ENCODE measurements around the gene IL1B. TPM values are rescaled to one million over a fixed set of nuclear protein-coding genes. Genes with fewer than 3 reads are reported as not detected.

The IL1B gene
- total and polyA plus RNA-seq, 2 donors (not counting 1 experiment from before 2014, with no cell fraction given) = 0.20 to 13.1 TPM

- peaks cover 47% of the 10 kb centered on the region for H3K4me1 Mint-ChIP-seq
- TF ChIP-seq EZH2 (IDR thresholded peaks at IDR 0.05; ENCODE audit: borderline replicate concordance, insufficient read depth, low read depth, low read length, poor library complexity, severe bottlenecking) = no peak
- TF ChIP-seq, protein P1, sequence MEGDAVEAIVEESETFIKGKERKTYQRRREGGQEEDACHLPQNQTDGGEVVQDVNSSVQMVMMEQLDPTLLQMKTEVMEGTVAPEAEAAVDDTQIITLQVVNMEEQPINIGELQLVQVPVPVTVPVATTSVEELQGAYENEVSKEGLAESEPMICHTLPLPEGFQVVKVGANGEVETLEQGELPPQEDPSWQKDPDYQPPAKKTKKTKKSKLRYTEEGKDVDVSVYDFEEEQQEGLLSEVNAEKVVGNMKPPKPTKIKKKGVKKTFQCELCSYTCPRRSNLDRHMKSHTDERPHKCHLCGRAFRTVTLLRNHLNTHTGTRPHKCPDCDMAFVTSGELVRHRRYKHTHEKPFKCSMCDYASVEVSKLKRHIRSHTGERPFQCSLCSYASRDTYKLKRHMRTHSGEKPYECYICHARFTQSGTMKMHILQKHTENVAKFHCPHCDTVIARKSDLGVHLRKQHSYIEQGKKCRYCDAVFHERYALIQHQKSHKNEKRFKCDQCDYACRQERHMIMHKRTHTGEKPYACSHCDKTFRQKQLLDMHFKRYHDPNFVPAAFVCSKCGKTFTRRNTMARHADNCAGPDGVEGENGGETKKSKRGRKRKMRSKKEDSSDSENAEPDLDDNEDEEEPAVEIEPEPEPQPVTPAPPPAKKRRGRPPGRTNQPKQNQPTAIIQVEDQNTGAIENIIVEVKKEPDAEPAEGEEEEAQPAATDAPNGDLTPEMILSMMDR (IDR thresholded peaks at IDR 0.05) = no peak
- CTCF ChIA-PET = interaction anchor here (1.8 kb wide), 1 partner anchor 86 kb away, joined by 5 read pairs; no protein-coding TSS in a partner anchor
- Histone ChIP-seq H3K27me3 (replicated peaks in 1 of 4; ENCODE audit: control extremely low read depth in 1 of 4, control insufficient read depth in 3 of 4, insufficient read depth in 4 of 4, low read length in 3 of 4) (no peaks in the 10 kb centered on the region), H3K36me3 (replicated peaks in 1 of 2; ENCODE audit: control extremely low read depth in 1 of 2, control insufficient read depth in 1 of 2, extremely low read depth in 1 of 2, insufficient read depth in 2 of 2, low read length in 1 of 2) (no peaks in the 10 kb centered on the region), H3K4me1 (ENCODE audit: control insufficient read depth in 2 of 2, insufficient read depth in 2 of 2, low read length in 2 of 2) (peaks cover 46 to 54% of the 10 kb centered on the region in 2 donors), H3K9ac (ENCODE audit: low read length) (no peak overlapping the region), H2AFZ (ENCODE audit: insufficient read depth, low read depth, low read length, poor library complexity, severe bottlenecking) (peak overlapping the region; percentile 59), H3K79me2 (ENCODE audit: control insufficient read depth, insufficient read depth, low read length) (no peaks in the 10 kb centered on the region), H3K9me3 (ENCODE audit: control extremely low read depth in 1 of 3, control insufficient read depth in 2 of 3, insufficient read depth in 1 of 3, low read length in 2 of 3) (no peaks in the 10 kb centered on the region), H3K27ac (ENCODE audit: low read length in 2 of 2) (no peak overlapping the region), H3K4me3 (ENCODE audit: control extremely low read depth in 1 of 5, extremely low read depth in 1 of 5, insufficient read depth in 1 of 5, low read depth in 2 of 5, low read length in 4 of 5) (peak overlapping the region in 1 of 5 experiments; percentile 76), H4K20me1 (ENCODE audit: control insufficient read depth, insufficient read depth, low read length, poor library complexity, severe bottlenecking) (no peaks in the 10 kb centered on the region), H3K4me2 (replicated peaks; ENCODE audit: low read depth, low read length, poor library complexity, severe bottlenecking) (peak overlapping the region; percentile 23)
- H3K9me3 Mint-ChIP-seq (ENCODE audit: insufficient read depth) = no peaks in the 10 kb centered on the region
- intact Hi-C loops (cut with micrococcal nuclease) = no loop called here
- H3K4me3 Mint-ChIP-seq = no peak overlapping the region
- POLR2A ChIA-PET = no interaction called here
- DNase-seq (no peak), ATAC-seq (ENCODE audit: low read depth) (no peak)
- WGBS (ENCODE audit: insufficient coverage) = 70% methylated on average over 1 of the region's 1 CpG
- no peaks in the 10 kb centered on the region for H3K27me3 Mint-ChIP-seq
- no peak overlapping the region for H3K27ac Mint-ChIP-seq
Measured at GRCh38 chr2:112835536-112836162, 930 bp downstream of the IL1B start.

DNA sequence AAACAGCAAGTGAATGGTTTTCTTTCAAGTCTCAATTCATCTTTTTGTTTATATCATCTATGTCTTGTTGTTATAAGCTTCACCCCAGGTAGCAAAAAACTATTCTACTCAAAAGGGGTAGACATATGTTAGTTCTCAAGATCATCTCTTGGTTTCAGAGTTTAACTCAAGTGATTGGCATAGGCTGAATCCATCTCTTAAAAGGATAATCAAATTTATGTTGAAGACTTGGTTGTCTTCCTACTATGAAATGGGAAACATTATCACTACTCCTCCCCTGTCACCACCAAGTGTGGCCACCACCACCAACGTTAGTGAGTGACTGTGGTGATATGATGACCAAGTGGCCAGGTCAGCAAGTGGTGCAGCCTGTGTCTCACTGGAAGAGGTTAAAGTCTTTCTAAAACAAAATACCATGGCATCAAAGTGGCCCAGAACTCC, 1.5 kb downstream of the IL1B start:
- WGBS (ENCODE audit: insufficient coverage) = no CpG with 5 or more reads among the region's 1 CpG
- POLR2A ChIA-PET = no interaction called here

More for the DNA sequence above, 1.5 kb downstream of the IL1B start:
- no peaks in the 10 kb centered on the region for H3K27me3 ChIP-seq (replicated peaks in 1 of 4; ENCODE audit: control extremely low read depth in 1 of 4, control insufficient read depth in 3 of 4, insufficient read depth in 4 of 4, low read length in 3 of 4)
- Mint-ChIP-seq H3K27me3 (no peaks in the 10 kb centered on the region), H3K4me1 (peaks cover 42% of the 10 kb centered on the region), H3K4me3 (no peak overlapping the region), H3K9me3 (ENCODE audit: insufficient read depth) (no peaks in the 10 kb centered on the region), H3K27ac (no peak overlapping the region)
- TF ChIP-seq, protein P1 (IDR thresholded peaks at IDR 0.05) = no peak
- TF ChIP-seq EZH2 (IDR thresholded peaks at IDR 0.05; ENCODE audit: borderline replicate concordance, insufficient read depth, low read depth, low read length, poor library complexity, severe bottlenecking) = no peak
- no peaks in the 10 kb centered on the region for H4K20me1 ChIP-seq (ENCODE audit: control insufficient read depth, insufficient read depth, low read length, poor library complexity, severe bottlenecking)
- no peaks in the 10 kb centered on the region for H3K9me3 ChIP-seq (ENCODE audit: control extremely low read depth in 1 of 3, control insufficient read depth in 2 of 3, insufficient read depth in 1 of 3, low read length in 2 of 3)
- CTCF ChIA-PET = interaction anchor here (0.7 to 1.8 kb wide), 2 partner anchors 51 to 85 kb away, joined by 3 to 5 read pairs; no protein-coding TSS in a partner anchor
- no peak overlapping the region for H3K27ac ChIP-seq (ENCODE audit: low read length in 2 of 2)
- ATAC-seq (ENCODE audit: low read depth) (no peak), DNase-seq (no peak)
- no peaks in the 10 kb centered on the region for H3K79me2 ChIP-seq (ENCODE audit: control insufficient read depth, insufficient read depth, low read length)
- no peak overlapping the region for H3K4me2 ChIP-seq (replicated peaks; ENCODE audit: low read depth, low read length, poor library complexity, severe bottlenecking)
- H3K4me3 ChIP-seq (ENCODE audit: control extremely low read depth in 1 of 5, extremely low read depth in 1 of 5, insufficient read depth in 1 of 5, low read depth in 2 of 5, low read length in 4 of 5) = peak overlapping the region in 1 of 5 experiments; percentile 76
- no peak overlapping the region for H2AFZ ChIP-seq (ENCODE audit: insufficient read depth, low read depth, low read length, poor library complexity, severe bottlenecking)
- H3K36me3 ChIP-seq (replicated peaks in 1 of 2; ENCODE audit: control extremely low read depth in 1 of 2, control insufficient read depth in 1 of 2, extremely low read depth in 1 of 2, insufficient read depth in 2 of 2, low read length in 1 of 2) = no peaks in the 10 kb centered on the region
- H3K9ac ChIP-seq (ENCODE audit: low read length) = no peak overlapping the region
- intact Hi-C loops (cut with micrococcal nuclease) = no loop called here
- peaks cover 40 to 48% of the 10 kb centered on the region in 2 donors for H3K4me1 ChIP-seq (ENCODE audit: control insufficient read depth in 2 of 2, insufficient read depth in 2 of 2, low read length in 2 of 2)
